HepG2 (cell line): Measurements from ENCODE around the gene FOXS1. TPM values are rescaled to one million over a fixed set of nuclear protein-coding genes. Genes with fewer than 3 reads are reported as not detected.

Experiments used
- AGO1 ChIP-seq: fragments of 200-400 bp; formaldehyde crosslinking; IDR thresholded peaks from 2 replicates; pipeline ENCODE4 v1.6.1; 2017; ENCODE audit warnings: mild to moderate bottlenecking, low read depth, low read length, moderate library complexity; ENCODE audit not compliant: poor library complexity, severe bottlenecking
- HNF4A ChIP-seq: sonication (generic); formaldehyde crosslinking; IDR thresholded peaks from 2 replicates; pipeline ENCODE4 v1.4.0; 2020; ENCODE audit warnings: missing genetic modification reagents
- IKZF1 ChIP-seq: fragments of 450-650 bp; IDR thresholded peaks from 2 replicates; pipeline ENCODE4 v1.7.1; 2016
- MYC ChIP-seq: sonication (generic); formaldehyde crosslinking; IDR thresholded peaks from 2 replicates; pipeline ENCODE4 v1.9.0; 2021; ENCODE audit warnings: missing genetic modification reagents, borderline replicate concordance
- REPIN1 ChIP-seq: sonication (generic); formaldehyde crosslinking; IDR thresholded peaks from 2 replicates; pipeline ENCODE4 v1.8.0; 2022; ENCODE audit warnings: missing genetic modification reagents, low read depth, mild to moderate bottlenecking, borderline replicate concordance
- RXRB ChIP-seq: IDR thresholded peaks from 2 replicates; pipeline ENCODE4 v1.6.1; 2016; ENCODE audit warnings: borderline replicate concordance, missing genetic modification reagents, missing compliant biosample characterization
- ZBTB40 ChIP-seq, 2 experiments: fragments of 450-650 bp in 1 of 2; sonication (generic) in 1 of 2; formaldehyde crosslinking in 1 of 2; IDR thresholded peaks; 2 replicates each; pipeline versions ENCODE4 v1.6.1 to v1.8.0; 2016 to 2022; ENCODE audit warnings: antibody characterized with exemption in 1 of 2, mild to moderate bottlenecking in 1 of 2, missing genetic modification reagents in 1 of 2
- ZFP90 ChIP-seq: sonication (generic); formaldehyde crosslinking; IDR thresholded peaks from 2 replicates; pipeline ENCODE4 v1.8.0; 2022; ENCODE audit warnings: missing genetic modification reagents, mild to moderate bottlenecking, inconsistent platforms, borderline replicate concordance
- ZNF142 ChIP-seq: sonication (generic); formaldehyde crosslinking; IDR thresholded peaks from 2 replicates; pipeline ENCODE4 v1.4.0; 2020; ENCODE audit warnings: missing genetic modification reagents
- ZNF225 ChIP-seq: sonication (generic); formaldehyde crosslinking; IDR thresholded peaks from 2 replicates; pipeline ENCODE4 v1.4.0; 2020; ENCODE audit warnings: mild to moderate bottlenecking, missing genetic modification reagents
- ZNF570 ChIP-seq: sonication (generic); formaldehyde crosslinking; IDR thresholded peaks from 2 replicates; pipeline ENCODE4 v1.4.0; 2020; ENCODE audit warnings: mild to moderate bottlenecking, missing genetic modification reagents, borderline replicate concordance
- polyA plus RNA-seq, 8 experiments: library from polyadenylated mRNA; depleted of rRNA in 3 of 8; stranded (reverse) in 7 of 8; unstranded in 1 of 8; fragments of >200 nt; fragmentation: Illumina TruSeq in 4 of 8; extraction: Trizol in 4 of 8; gene quantifications; 2 replicates each; pipeline versions ENCODE4 v1.2.1 to v1.2.3, GENCODE V29; 2011 to 2016; ENCODE audit warnings: low read depth in 4 of 8, missing spikeins in 1 of 8, mixed read lengths in 1 of 8; ENCODE audit not compliant: insufficient read depth in 1 of 8
- total RNA-seq, 5 experiments: library from RNA; depleted of rRNA; stranded (reverse); fragments of >200 nt; fragmentation: Illumina TruSeq; extraction: Trizol; gene quantifications; 2 replicates each; pipeline ENCODE4 v1.2.3, GENCODE V29; 2016; ENCODE audit warnings: low read depth in 1 of 5

The FOXS1 gene
- total and polyA plus RNA-seq, 2 of the 13 experiments (the other 11 are each of a cell fraction or from before 2014, with no cell fraction given), result not detected

GRCh38 chr20:31835977-31836852, 9.2 kb downstream of the FOXS1 start (continued):
- TF ChIP-seq ZNF570, result no peak
- no peak for TF ChIP-seq REPIN1 (CRISPR knock-in tag)
- no peak for TF ChIP-seq AGO1
- no peak for TF ChIP-seq ZBTB40 (IDR thresholded peaks at IDR 0.05)
- TF ChIP-seq ZBTB40 (CRISPR knock-in tag; IDR thresholded peaks at IDR 0.05), result 0 out of 2 replicates have a peak, but pooled peaks have one; percentile 40
- TF ChIP-seq ZNF142 (CRISPR knock-in tag), result no peak
- TF ChIP-seq RXRB (CRISPR knock-in tag), result 0 out of 2 replicates have a peak, but pooled peaks have one; percentile 36
- peak; percentile 26; the same call in 1 of the 2 replicates for TF ChIP-seq ZFP90
- peak; percentile 43; the same call in 1 of the 2 replicates for TF ChIP-seq MYC (CRISPR knock-in tag)
- TF ChIP-seq ZNF225 (CRISPR knock-in tag), result peak; percentile 79; the same call in 1 of the 2 replicates
- TF ChIP-seq HNF4A, result peak; percentile 74
- no peak for TF ChIP-seq IKZF1
